Fibroblast of the aortic adventitia (primary cell): ENCODE results near the gene FSIP1. TPM values are rescaled to one million over a fixed set of nuclear protein-coding genes. Genes with fewer than 3 reads are reported as not detected.

ENCODE experiments used
- DNase-seq: peaks from one replicate; pipeline ENCODE4 v3.0.0-alpha.2; 2010; ENCODE audit warnings: low read depth
- H3K4me3 ChIP-seq: 2 replicates; pipeline ENCODE4 v1.5.1; 2011; ENCODE audit warnings: low read depth, mild to moderate bottlenecking, control low read depth, low read length, moderate library complexity
- total RNA-seq: library from RNA; depleted of rRNA; stranded (reverse); fragments of >200 nt; gene quantifications from 2 replicates; pipeline ENCODE4 v1.2.3, GENCODE V29; 2012; ENCODE audit warnings: low replicate concordance
- TF ChIP-seq, protein P1 (sequence below): IDR thresholded peaks from 2 replicates; pipeline ENCODE4 v1.5.1; 2011; ENCODE audit warnings: mild to moderate bottlenecking, low read length, control low read depth, inconsistent platforms; ENCODE audit not compliant: insufficient read depth

The FSIP1 gene
- total RNA-seq, 1 donor, result 4.2 TPM

- TF ChIP-seq, protein P1, sequence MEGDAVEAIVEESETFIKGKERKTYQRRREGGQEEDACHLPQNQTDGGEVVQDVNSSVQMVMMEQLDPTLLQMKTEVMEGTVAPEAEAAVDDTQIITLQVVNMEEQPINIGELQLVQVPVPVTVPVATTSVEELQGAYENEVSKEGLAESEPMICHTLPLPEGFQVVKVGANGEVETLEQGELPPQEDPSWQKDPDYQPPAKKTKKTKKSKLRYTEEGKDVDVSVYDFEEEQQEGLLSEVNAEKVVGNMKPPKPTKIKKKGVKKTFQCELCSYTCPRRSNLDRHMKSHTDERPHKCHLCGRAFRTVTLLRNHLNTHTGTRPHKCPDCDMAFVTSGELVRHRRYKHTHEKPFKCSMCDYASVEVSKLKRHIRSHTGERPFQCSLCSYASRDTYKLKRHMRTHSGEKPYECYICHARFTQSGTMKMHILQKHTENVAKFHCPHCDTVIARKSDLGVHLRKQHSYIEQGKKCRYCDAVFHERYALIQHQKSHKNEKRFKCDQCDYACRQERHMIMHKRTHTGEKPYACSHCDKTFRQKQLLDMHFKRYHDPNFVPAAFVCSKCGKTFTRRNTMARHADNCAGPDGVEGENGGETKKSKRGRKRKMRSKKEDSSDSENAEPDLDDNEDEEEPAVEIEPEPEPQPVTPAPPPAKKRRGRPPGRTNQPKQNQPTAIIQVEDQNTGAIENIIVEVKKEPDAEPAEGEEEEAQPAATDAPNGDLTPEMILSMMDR, result no peak
- no peak overlapping the region for H3K4me3 ChIP-seq
- DNase-seq, result peak; percentile 75
These were observed 72.0 kb downstream of the FSIP1 start for GRCh38 chr15:39710681-39711080.

DNA sequence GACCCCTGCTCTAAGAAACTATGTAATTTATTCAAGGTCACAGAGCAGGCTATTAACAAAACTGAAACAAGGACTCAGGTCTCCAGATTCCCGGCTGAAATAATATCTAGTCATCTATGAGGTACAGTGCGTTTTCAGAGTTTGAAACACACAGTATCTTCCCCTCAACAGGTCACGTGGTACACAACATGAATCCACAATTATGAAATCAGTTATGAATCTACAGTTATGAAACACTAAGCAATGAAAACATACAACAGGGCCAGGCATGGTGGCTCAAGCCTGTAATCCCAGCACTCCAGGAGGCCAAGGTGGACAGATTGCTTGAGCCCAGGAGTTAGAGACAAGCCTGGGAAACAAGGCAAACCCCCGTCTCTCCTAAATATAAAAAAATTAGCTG, 72.7 kb downstream of the FSIP1 start:
- TF ChIP-seq, protein P1, result no peak
- DNase-seq, result no peak
- H3K4me3 ChIP-seq, result no peak overlapping the region

DNA sequence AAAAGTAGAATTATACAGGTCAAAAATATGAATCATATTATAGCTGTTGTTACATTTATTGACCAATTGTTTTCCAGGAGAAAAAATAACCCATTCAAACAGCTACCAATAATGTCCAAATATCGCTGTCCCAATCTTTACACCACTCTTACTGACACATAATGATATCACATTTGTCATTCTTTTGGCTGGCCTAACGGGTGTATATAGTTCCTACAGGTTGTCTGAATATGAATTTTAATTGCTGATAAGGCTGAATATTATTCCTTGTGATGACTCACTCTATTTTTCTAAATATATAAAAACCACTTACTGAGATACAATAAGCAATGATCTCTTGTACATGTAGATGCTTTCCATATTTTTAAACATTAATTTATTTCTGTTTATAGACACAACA, 76.4 kb downstream of the FSIP1 start:
- TF ChIP-seq, protein P1, result no peak
- no peak overlapping the region for H3K4me3 ChIP-seq

DNA sequence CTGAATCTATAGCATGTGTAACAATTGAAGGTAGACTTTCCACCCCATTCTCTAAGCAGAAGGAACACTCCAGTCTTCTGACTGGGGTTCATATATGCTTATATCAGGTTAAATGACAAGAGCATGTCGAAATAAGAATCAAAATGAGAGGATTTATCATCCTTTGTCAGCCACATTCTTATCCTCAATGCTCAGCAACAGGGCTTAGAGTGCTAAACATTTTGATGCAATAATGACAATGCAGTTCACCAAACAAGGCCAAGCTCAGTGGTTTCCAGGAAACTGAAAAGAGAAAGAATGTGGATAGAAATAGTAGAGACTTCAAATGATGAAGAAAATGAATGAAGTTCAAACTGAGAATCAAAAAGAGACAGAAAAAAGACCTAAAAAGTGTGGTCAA, 78.0 kb downstream of the FSIP1 start:
- no peak overlapping the region for H3K4me3 ChIP-seq
- peak; percentile 64 for DNase-seq

More for the DNA sequence above, 76.4 kb downstream of the FSIP1 start:
- DNase-seq, result no peak

GRCh38 chr15:39704235-39704634, 78.4 kb downstream of the FSIP1 start:
- DNase-seq, result no peak

More for the DNA sequence above, 78.0 kb downstream of the FSIP1 start:
- TF ChIP-seq, protein P1, result no peak

GRCh38 chr15:39701988-39702387, 80.7 kb downstream of the FSIP1 start:
- TF ChIP-seq, protein P1, result no peak
- no peak for DNase-seq
- H3K4me3 ChIP-seq, result no peak overlapping the region

More at GRCh38 chr15:39704235-39704634, 78.4 kb downstream of the FSIP1 start:
- no peak overlapping the region for H3K4me3 ChIP-seq
- TF ChIP-seq, protein P1, result no peak

DNA sequence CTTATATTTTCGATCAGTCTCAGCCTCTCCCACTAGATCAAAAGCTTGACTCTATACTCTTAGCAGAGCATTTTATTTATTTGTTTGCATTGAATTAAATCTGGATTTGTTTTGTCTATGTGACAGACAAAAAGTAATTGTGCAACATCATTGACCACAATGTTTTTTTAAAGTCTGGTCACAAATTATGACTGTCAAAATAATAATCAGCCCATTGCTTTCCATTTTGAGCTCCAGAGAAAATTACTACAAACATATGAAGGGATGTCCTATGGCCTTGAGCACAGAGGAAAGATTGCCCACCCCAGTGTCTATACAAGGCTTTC, 82.3 kb downstream of the FSIP1 start:
- TF ChIP-seq, protein P1, result no peak
- DNase-seq, result no peak
- no peak overlapping the region for H3K4me3 ChIP-seq
